DOHH2 (cell line): ENCODE data around the gene TERT.

Source experiments
- EZH2phosphoT487 ChIP-seq: fragments of 200-600 bp; sonication (generic); IDR thresholded peaks from 2 replicates; pipeline ENCODE4 v1.6.1; 2017; ENCODE audit warnings: borderline replicate concordance, mild to moderate bottlenecking, antibody characterized with exemption, low read length, moderate library complexity, mixed read lengths
- TF ChIP-seq, protein P1 (sequence below): fragments of 200-600 bp; sonication (generic); IDR thresholded peaks from one replicate; pipeline ENCODE4 v1.5.1; 2014; ENCODE audit warnings: antibody characterized with exemption, mild to moderate bottlenecking, low read depth, low read length; ENCODE audit not compliant: poor library complexity, severe bottlenecking

DNA sequence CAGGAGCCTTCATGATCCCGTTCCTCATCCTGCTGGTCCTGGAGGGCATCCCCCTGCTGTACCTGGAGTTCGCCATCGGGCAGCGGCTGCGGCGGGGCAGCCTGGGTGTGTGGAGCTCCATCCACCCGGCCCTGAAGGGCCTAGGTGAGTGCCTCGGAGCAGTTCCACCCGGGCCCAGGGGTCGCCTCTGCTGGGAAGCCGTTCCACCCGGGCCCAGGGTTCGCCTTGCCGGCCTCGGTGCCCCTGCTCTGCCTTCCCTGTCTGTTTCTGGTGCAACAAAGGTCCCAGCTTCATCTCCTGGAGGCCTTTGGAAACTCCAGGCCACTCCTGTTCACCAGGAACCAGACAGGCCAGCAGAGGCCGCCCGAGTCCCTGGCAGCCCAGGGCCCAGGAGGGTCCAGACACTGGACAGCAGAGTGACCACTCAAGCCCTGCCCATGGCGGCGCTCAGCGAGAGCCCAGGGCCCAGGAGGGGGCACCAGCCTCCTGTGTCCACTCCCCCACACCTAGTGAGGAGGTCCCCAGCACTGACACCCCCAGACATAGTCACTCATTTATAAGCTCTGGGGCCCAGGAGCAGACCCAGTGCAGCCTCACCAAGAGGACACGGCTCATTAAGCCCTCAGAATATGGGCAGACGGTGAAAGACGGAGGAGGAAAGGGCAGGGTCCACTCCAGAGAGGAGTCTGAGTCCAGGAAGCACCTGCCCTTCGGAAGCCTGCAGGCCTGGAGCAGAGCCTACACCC, 86.0 kb downstream of the TERT start:
- TF ChIP-seq, protein P1, sequence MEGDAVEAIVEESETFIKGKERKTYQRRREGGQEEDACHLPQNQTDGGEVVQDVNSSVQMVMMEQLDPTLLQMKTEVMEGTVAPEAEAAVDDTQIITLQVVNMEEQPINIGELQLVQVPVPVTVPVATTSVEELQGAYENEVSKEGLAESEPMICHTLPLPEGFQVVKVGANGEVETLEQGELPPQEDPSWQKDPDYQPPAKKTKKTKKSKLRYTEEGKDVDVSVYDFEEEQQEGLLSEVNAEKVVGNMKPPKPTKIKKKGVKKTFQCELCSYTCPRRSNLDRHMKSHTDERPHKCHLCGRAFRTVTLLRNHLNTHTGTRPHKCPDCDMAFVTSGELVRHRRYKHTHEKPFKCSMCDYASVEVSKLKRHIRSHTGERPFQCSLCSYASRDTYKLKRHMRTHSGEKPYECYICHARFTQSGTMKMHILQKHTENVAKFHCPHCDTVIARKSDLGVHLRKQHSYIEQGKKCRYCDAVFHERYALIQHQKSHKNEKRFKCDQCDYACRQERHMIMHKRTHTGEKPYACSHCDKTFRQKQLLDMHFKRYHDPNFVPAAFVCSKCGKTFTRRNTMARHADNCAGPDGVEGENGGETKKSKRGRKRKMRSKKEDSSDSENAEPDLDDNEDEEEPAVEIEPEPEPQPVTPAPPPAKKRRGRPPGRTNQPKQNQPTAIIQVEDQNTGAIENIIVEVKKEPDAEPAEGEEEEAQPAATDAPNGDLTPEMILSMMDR, result no peak
- TF ChIP-seq EZH2phosphoT487, result no peak
